HepG2 (cell line): ENCODE results near the gene PROC. TPM values are rescaled to one million over a fixed set of nuclear protein-coding genes. Genes with fewer than 3 reads are reported as not detected.
A peak's percentile ranks its signal among the peaks of the same experiment; 100 is the strongest.

Source experiments
- CBX5 ChIP-seq: sonication (generic); formaldehyde crosslinking; IDR thresholded peaks from 2 replicates; pipeline ENCODE4 v1.4.0; 2020; ENCODE audit warnings: missing genetic modification reagents, borderline replicate concordance
- DBP ChIP-seq: sonication (generic); formaldehyde crosslinking; IDR thresholded peaks from 2 replicates; pipeline ENCODE4 v1.4.0; 2020; ENCODE audit warnings: missing genetic modification reagents; ENCODE audit errors: not compliant biosample characterization
- DZIP1 ChIP-seq: sonication (generic); formaldehyde crosslinking; IDR thresholded peaks from 2 replicates; pipeline ENCODE4 v1.5.0; 2020; ENCODE audit warnings: mild to moderate bottlenecking, missing genetic modification reagents
- GABPB1 ChIP-seq: IDR thresholded peaks from 2 replicates; pipeline ENCODE4 v1.6.1; 2016; ENCODE audit warnings: mild to moderate bottlenecking, missing genetic modification reagents, moderate library complexity, missing compliant biosample characterization
- GTF3A ChIP-seq: sonication (generic); formaldehyde crosslinking; conservative IDR thresholded peaks from 2 replicates; pipeline ENCODE4 v1.4.0; 2020; ENCODE audit warnings: mild to moderate bottlenecking, missing genetic modification reagents
- IKZF4 ChIP-seq: sonication (generic); formaldehyde crosslinking; IDR thresholded peaks from 2 replicates; pipeline ENCODE4 v1.5.1; 2020; ENCODE audit warnings: borderline replicate concordance, mild to moderate bottlenecking, low read depth, missing genetic modification reagents; ENCODE audit errors: not compliant biosample characterization
- KLF13 ChIP-seq: sonication (generic); formaldehyde crosslinking; IDR thresholded peaks from 2 replicates; pipeline ENCODE4 v1.4.0; 2020; ENCODE audit warnings: mild to moderate bottlenecking, missing genetic modification reagents
- NCOA1 ChIP-seq: sonication (generic); formaldehyde crosslinking; IDR thresholded peaks from 2 replicates; pipeline ENCODE4 v1.9.0; 2021; ENCODE audit warnings: missing genetic modification reagents
- NFYC ChIP-seq: IDR thresholded peaks from 2 replicates; pipeline ENCODE4 v1.6.1; 2016; ENCODE audit warnings: missing genetic modification reagents, missing compliant biosample characterization
- PREB ChIP-seq: sonication (generic); formaldehyde crosslinking; IDR thresholded peaks from 2 replicates; pipeline ENCODE4 v1.4.0; 2020; ENCODE audit warnings: missing genetic modification reagents
- RNF2 ChIP-seq: fragments of 450-650 bp; conservative IDR thresholded peaks from 2 replicates; pipeline ENCODE4 v1.6.1; 2016; ENCODE audit warnings: low read depth
- TEAD2 ChIP-seq: sonication (generic); formaldehyde crosslinking; IDR thresholded peaks from 2 replicates; pipeline ENCODE4 v1.9.0; 2021; ENCODE audit warnings: missing genetic modification reagents
- TEF ChIP-seq: sonication (generic); formaldehyde crosslinking; IDR thresholded peaks from 2 replicates; pipeline ENCODE4 v1.5.0; 2020; ENCODE audit warnings: missing genetic modification reagents
- THAP9 ChIP-seq: sonication (generic); formaldehyde crosslinking; IDR thresholded peaks from 2 replicates; pipeline ENCODE4; 2020; ENCODE audit warnings: missing genetic modification reagents, mild to moderate bottlenecking, borderline replicate concordance
- ZFAT ChIP-seq: sonication (generic); formaldehyde crosslinking; conservative IDR thresholded peaks from 2 replicates; pipeline ENCODE4 v1.8.1; 2023; ENCODE audit warnings: missing genetic modification reagents, inconsistent platforms
- ZNF234 ChIP-seq: sonication (generic); formaldehyde crosslinking; conservative IDR thresholded peaks from 2 replicates; pipeline ENCODE4 v1.5.1; 2020; ENCODE audit warnings: mild to moderate bottlenecking, missing genetic modification reagents
- ZNF292 ChIP-seq: sonication (generic); formaldehyde crosslinking; IDR thresholded peaks from 2 replicates; pipeline ENCODE4 v1.8.1; 2022; ENCODE audit warnings: mild to moderate bottlenecking, low read depth, missing genetic modification reagents, borderline replicate concordance
- ZNF570 ChIP-seq: sonication (generic); formaldehyde crosslinking; IDR thresholded peaks from 2 replicates; pipeline ENCODE4 v1.4.0; 2020; ENCODE audit warnings: mild to moderate bottlenecking, missing genetic modification reagents, borderline replicate concordance
- ZNF597 ChIP-seq: sonication (generic); formaldehyde crosslinking; IDR thresholded peaks from 2 replicates; pipeline ENCODE4 v1.5.0; 2020; ENCODE audit warnings: missing genetic modification reagents
- polyA plus RNA-seq, 8 experiments: library from polyadenylated mRNA; depleted of rRNA in 3 of 8; stranded (reverse) in 7 of 8; unstranded in 1 of 8; fragments of >200 nt; fragmentation: Illumina TruSeq in 4 of 8; extraction: Trizol in 4 of 8; gene quantifications; 2 replicates each; pipeline versions ENCODE4 v1.2.1 to v1.2.3, GENCODE V29; 2011 to 2016; ENCODE audit warnings: low read depth in 4 of 8, missing spikeins in 1 of 8, mixed read lengths in 1 of 8; ENCODE audit not compliant: insufficient read depth in 1 of 8
- total RNA-seq, 5 experiments: library from RNA; depleted of rRNA; stranded (reverse); fragments of >200 nt; fragmentation: Illumina TruSeq; extraction: Trizol; gene quantifications; 2 replicates each; pipeline ENCODE4 v1.2.3, GENCODE V29; 2016; ENCODE audit warnings: low read depth in 1 of 5

Gene PROC
- total and polyA plus RNA-seq, 2 of the 13 experiments (the other 11 are each of a cell fraction or from before 2014, with no cell fraction given) = 134 to 185 TPM

- TF ChIP-seq NFYC (no peak), GABPB1 (CRISPR knock-in tag) (peak; percentile 56; the same call in 1 of the 2 replicates), ZNF292 (CRISPR knock-in tag) (peak; percentile 35; the same call in 1 of the 2 replicates), ZNF570 (CRISPR knock-in tag) (no peak), ZNF234 (CRISPR knock-in tag) (no peak), IKZF4 (CRISPR knock-in tag) (no peak), ZNF597 (CRISPR knock-in tag) (no peak), THAP9 (CRISPR knock-in tag) (0 out of 2 replicates have a peak, but pooled peaks have one; percentile 17), CBX5 (CRISPR knock-in tag) (no peak), TEAD2 (CRISPR knock-in tag) (no peak), DBP (CRISPR knock-in tag) (no peak), TEF (CRISPR knock-in tag) (no peak), KLF13 (CRISPR knock-in tag) (no peak), NCOA1 (CRISPR knock-in tag) (no peak), RNF2 (no peak), ZFAT (CRISPR knock-in tag) (no peak), PREB (no peak), GTF3A (CRISPR knock-in tag) (no peak), DZIP1 (no peak)
These were observed 2.4 kb upstream of the PROC start (continued) for GRCh38 chr2:127415593-127416505.
